GM21825 (cell line): Measurements from ENCODE around the gene OR52L1.
A peak's percentile ranks its signal among the peaks of the same experiment; 100 is the strongest.
"Not testable (repeated sequence)": the region's sequence is repeated elsewhere in the genome, so short reads cannot be mapped to it uniquely, and the experiment has no call there.

Experiments used
- ATAC-seq: cut with Tn5 transposase; IDR thresholded peaks from one replicate; pipeline ENCODE4 v1.9.1; 2021; ENCODE audit warnings: mild to moderate bottlenecking, moderate library complexity; ENCODE audit not compliant: unreplicated experiment

Gene OR52L1

DNA sequence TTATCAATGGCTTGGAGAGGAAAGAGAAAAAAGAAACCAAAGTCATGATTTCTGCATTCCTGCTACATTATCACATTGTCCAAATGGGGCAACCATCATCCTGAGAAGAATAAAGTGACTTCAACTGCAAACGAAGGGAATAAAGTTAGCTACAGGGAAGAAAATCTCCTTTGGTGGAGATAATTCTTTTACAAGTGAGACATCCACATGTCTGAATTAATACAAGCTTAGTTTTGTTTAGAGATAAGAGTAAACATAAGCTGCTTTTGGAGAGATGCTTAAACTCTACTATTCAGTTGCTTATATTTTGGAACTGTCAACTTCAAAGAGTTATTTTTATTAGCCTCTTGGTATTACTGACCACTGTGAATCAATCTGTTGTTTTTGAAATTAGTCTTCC is at the start of gene OR52L1:
Gene OR52L1 (minus strand): TSS at position 101 of the 400 bp plus-strand sequence. CDS start 55 bp downstream, at position 46.
- ATAC-seq, result no peak

DNA sequence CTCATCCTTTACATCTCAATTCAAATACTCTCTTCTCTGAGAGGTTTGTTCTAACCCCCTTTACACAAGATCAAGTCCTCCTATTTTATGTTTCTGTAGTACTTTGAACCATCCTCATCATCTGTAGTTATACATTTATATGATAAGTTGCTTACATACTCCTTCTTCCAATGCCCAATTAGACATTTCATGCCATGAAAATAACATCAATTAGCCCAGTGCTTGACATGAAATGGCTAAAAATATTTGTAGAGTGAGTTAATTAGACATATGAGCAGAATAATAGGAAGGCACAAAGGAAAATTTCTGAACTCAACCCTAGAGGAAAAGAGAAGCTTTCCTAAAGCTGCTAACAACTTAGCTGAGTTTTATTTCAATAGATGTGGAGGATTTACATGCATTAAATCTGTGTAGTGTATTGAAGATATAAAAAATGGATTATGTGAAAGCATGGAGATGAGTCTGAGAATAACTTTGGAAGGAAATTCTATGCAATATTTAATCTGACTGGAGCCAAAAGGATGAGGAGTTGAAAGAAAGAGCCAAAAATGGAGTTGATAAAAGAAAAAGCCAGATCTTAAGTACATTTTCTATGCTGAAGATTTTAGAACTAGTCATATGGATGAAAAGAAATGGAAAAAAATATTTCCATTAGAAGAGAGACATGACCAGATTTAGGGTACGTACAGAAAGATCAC is 44.1 kb upstream of the OR52L1 start, which contains the start of gene OR56A1:
Gene OR56A1 (minus strand): TSS at position 51 of the 698 bp plus-strand sequence. CDS start 3,066 bp downstream, outside the sequence.
- no peak for ATAC-seq

- ATAC-seq, result no peak
These were observed 40.7 kb upstream of the OR52L1 start for GRCh38 chr11:6027501-6027900.

GRCh38 chr11:6025056-6025455 is 38.3 kb upstream of the OR52L1 start:
- no peak for ATAC-seq

- peak; percentile 54 for ATAC-seq
These were observed 36.2 kb upstream of the OR52L1 start for GRCh38 chr11:6022956-6023355.

GRCh38 chr11:6013042-6013441 is 26.3 kb upstream of the OR52L1 start:
- no peak for ATAC-seq

GRCh38 chr11:6012035-6012668 is 25.4 kb upstream of the OR52L1 start:
- no peak for ATAC-seq

DNA sequence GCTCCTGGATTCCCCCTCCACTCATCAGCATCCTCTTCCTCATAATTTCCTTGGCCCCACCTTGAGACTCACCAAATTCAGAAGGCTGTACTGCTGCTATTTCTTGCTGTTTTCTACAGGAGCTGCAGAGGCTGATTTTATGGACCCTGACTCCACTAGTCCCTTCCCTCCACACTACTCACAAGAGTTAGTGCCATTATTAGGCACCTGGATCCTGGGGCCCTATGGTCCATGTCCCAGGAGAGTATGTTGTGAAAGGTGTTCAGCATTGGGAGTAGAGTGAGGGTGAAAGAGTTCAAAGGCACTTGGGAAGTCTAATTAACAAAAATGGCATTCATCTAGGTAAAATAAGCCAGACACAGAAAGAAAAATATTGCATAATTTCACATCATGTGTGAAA is 20.1 kb upstream of the OR52L1 start, which contains the start of gene OR56A4:
Gene OR56A4 (minus strand): TSS at position 101 of the 400 bp plus-strand sequence. CDS start 3,954 bp downstream, outside the sequence.
- ATAC-seq, result no peak

- ATAC-seq, result no peak
These were observed 19.6 kb upstream of the OR52L1 start for GRCh38 chr11:6006395-6006794.

DNA sequence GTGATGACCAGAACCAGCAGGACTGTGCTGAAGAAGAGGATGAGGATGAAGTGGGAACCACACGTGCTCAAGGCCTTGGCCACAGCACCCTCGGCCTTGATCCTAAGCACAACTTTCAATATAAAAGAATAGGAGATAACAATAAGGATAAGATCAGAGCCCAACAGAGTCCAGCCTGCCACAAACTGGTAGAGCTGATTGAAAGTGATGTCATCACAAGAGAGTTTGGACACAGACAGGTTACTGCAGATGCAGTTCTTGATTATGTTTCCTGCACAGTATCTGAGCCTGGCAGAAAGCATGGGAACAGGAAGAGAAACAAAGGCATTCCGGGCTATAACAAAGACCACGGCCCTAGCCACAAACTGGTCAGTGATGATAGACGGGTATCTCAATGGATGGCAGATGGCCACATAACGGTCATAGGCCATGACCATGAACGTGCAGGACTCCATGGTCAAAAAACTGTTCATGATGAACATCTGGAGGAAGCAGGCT is 15.5 kb upstream of the OR52L1 start:
- ATAC-seq, result no peak

- no peak for ATAC-seq
These were observed 8.0 kb upstream of the OR52L1 start for GRCh38 chr11:5994791-5995190.

- ATAC-seq, result no peak
These were observed 5.9 kb upstream of the OR52L1 start for GRCh38 chr11:5992604-5993251.

- no peak for ATAC-seq
These were observed 5.4 kb upstream of the OR52L1 start for GRCh38 chr11:5992150-5992549.

- no peak for ATAC-seq
These were observed 2.4 kb upstream of the OR52L1 start for GRCh38 chr11:5989203-5989602.

DNA sequence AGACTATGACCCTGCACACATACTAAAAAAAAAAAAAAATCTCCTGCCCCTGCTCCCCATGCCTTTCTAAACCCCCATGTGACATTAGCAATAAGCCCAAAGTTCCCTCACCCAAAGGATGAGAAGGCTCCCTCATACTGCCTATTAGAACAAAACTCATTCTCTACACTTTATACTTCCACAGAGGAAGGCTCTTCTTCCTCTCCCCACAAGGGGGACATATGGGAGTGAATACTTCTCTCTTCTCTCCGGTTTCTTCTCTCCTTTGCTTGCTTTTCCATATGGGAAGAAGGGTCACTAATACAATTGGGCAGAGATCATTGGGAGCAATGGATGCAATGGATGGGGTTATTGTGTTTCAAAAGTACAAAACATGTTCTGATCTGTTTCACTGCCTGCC is 3.3 kb downstream of the OR52L1 start:
- ATAC-seq, result no peak

DNA sequence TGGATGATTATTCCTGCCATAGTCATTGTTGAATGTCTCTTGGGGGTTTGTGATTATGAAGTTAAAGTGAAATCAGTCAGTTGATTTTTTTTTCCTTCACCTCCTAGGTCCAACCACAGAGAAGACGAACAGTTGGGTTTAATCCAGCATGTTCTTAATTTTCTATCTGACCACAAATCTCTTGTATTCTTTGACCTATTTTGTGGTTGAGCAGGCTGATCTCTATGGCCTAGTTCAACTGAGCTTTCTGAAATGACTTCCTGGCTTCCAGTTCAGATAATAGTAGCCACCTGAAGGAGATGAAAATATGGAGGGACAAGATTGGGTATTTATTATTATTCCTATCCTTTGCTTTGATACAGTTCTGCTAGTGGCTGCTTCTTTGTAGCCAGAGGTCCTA is 13.3 kb downstream of the OR52L1 start:
- ATAC-seq, result no peak

DNA sequence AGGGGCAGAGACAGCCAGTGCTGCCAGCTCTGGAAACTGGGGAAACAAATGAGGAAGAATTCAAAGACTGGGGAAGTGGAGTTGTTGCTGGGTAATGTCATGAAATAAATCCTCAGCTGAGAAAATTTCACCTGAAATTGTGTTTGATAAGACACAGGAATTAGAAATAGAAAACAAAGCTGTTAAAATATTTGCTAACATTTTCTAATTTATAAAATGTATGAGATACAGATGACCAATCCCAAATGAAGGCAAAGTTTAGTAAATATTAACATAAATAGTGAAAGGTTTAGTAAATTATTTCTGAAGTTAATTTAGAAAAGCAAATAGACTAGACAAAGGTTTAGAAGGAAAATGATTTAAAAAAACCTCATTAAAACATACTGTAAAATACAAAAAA is 18.4 kb downstream of the OR52L1 start, which contains the start of gene OR56A5:
Gene OR56A5 (minus strand): TSS at position 101 of the 400 bp plus-strand sequence. CDS start 0 bp downstream, at position 101.
- no peak for ATAC-seq

GRCh38 chr11:5967708-5968107 is 19.1 kb downstream of the OR52L1 start:
- no peak for ATAC-seq

DNA sequence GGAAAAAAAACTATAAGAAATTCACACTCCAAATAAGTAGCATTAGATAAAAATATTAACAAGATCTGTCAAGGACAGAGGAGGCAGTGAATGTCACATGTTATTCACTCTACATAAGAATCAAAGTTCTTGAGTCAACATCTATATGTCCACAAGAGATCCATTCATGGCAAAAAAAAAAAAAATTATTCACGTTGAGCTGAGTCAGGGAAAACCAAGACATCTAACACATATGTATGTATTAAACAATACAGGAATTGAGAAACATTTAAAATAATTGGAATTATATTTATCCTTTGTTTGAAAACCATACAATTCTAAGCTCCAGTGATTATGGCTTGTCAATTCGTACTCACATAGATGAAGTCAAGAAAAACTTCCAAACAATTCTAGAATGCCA is 19.8 kb downstream of the OR52L1 start:
- ATAC-seq, result no peak

- ATAC-seq, result not testable (repeated sequence)
These were observed 26.0 kb downstream of the OR52L1 start for GRCh38 chr11:5960704-5961320.

DNA sequence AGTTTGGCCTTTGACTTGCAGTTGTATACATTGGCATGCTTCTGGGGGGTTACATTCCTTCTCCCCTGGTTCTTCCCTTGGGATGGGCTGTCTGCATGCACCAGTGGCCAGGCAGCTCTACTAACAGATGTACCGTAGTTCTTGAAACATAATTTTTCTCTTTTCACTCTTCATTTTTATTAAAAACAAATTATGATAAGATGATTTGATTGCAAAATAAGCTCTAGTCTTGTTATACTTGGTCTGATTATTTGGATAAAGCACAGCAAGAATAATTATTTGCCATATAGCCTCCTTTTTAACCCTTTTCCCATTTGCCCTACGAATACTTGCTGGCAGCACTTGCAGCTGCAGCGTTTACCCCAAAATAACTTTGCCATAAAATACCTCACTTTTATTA is 31.2 kb downstream of the OR52L1 start:
- no peak for ATAC-seq
